GM12801 (cell line): ENCODE data around the gene INTS2.

Experiments
- TF ChIP-seq, protein P1 (sequence below): IDR thresholded peaks from one replicate; pipeline ENCODE4 v1.5.1; 2011; ENCODE audit warnings: control low read depth; ENCODE audit not compliant: insufficient read length; ENCODE audit errors: extremely low read depth

The INTS2 gene

DNA sequence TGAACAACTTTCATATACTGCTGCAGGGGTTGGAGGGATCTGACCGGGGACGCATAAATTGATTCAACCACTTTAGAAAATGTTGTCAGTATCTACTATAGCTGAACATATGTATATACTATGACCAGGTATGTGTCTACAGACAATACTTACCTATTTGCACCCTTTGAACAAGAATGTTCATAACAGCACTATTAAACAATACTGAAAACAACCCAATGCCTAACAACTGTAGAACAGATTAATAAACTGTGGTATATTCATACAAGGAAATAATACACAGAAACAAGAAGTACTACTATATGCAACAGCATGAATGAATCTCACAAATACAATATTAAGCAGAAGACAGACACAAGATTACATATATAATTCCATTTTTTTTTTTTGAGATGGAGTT is 74.9 kb downstream of the INTS2 start:
- TF ChIP-seq, protein P1, sequence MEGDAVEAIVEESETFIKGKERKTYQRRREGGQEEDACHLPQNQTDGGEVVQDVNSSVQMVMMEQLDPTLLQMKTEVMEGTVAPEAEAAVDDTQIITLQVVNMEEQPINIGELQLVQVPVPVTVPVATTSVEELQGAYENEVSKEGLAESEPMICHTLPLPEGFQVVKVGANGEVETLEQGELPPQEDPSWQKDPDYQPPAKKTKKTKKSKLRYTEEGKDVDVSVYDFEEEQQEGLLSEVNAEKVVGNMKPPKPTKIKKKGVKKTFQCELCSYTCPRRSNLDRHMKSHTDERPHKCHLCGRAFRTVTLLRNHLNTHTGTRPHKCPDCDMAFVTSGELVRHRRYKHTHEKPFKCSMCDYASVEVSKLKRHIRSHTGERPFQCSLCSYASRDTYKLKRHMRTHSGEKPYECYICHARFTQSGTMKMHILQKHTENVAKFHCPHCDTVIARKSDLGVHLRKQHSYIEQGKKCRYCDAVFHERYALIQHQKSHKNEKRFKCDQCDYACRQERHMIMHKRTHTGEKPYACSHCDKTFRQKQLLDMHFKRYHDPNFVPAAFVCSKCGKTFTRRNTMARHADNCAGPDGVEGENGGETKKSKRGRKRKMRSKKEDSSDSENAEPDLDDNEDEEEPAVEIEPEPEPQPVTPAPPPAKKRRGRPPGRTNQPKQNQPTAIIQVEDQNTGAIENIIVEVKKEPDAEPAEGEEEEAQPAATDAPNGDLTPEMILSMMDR: no peak

DNA sequence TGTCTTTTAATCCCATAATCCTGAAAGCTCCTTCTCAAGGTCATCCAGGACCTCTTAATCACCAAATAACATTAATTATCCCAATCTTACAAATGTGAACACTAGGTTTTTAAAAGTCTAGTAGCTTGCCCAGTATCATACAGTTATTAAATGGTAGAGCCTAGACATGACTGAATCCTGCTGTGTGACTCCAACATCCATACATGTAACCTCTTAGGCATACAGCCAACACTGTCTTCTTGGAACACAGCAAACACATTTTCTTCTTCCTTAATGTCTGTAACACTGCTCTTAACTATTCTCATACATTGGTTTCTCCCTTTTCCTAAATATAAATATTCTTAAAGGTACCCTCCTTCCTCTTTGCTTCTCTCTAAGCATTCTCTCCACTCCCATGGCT is 78.1 kb downstream of the INTS2 start:
- TF ChIP-seq, protein P1: no peak

DNA sequence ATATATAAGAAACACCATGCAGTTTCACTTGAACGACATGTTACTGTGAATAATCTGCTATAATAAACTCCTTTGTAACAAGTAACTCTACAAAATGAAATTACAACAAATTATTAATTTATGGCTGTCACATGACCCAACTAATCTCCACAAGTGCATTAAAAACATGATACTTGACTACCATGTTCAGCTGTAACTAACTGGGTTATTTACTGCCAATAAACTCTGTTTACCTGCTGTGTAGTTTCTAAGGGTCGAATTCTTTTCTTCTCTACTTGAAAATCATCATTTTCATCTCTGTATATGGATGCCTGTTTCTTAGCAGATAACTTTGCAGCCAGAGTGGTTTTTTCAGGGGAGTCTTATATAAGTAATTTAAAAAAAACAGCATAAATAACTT is 78.9 kb downstream of the INTS2 start:
- TF ChIP-seq, protein P1: no peak

DNA sequence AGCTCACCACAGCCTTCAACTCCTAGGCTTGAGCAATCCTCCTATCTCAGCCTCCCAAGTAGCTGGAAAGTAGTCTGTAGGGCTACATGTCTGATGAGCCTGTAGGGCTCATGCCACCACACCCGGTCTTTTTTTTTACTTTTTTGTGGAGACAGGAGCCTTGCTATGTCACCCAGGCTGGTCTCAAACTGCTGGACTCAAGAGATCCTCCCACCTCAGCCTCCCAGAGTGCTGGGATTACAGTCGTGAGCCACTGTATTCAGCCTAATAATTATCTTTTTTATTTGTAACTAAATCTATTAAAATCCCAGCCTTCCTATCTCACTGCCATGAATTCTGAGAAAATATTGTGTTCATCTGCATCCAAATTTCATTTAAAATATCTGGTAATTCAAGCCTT is 79.5 kb downstream of the INTS2 start:
- TF ChIP-seq, protein P1: no peak

DNA sequence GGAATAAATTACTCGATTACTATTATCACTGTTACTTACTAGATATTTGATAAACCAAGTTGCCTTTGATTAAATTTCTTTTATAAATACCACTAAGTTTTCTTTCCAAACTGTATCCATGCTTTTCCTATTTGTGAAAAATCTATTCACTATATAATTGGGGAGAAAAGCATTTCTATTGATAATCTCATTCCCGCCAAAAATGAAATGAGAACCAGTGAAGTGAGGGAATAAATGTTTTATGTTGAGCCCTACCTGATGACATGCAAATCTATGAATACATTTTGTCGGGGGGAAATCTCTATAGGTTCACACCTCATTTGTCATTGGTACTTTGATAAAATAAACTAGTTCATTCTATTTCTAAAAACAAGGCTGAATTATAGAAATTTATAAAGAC is 80.1 kb downstream of the INTS2 start:
- TF ChIP-seq, protein P1: no peak

DNA sequence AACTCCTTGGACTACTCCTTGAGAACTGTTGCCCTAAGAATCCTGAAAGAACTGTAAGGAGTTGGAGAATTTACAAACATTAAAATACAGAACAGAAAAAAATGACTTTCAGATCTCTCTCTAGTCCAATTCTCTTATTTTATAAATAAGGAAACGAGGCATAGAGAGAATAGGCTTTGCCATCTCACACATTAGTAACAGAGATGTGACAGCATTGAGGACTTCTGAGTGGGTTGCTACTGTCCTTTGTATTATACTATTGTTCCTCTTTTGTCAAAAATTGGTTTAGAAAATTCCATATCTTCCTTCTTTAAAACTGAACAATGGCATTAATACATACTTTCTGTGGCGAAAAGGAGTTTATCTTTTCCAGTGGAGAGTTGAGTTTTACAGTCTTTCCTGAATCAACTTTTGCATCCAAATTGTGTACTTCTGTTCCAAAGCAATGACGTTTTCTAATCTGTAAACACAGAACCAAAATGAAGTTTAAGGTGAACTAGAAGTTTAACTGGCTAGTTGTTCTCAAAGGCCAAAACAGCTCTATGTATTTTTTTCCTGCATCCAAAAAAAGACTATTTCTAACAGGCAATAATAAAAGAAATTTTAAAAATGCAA is 80.9 kb downstream of the INTS2 start:
- TF ChIP-seq, protein P1: no peak

DNA sequence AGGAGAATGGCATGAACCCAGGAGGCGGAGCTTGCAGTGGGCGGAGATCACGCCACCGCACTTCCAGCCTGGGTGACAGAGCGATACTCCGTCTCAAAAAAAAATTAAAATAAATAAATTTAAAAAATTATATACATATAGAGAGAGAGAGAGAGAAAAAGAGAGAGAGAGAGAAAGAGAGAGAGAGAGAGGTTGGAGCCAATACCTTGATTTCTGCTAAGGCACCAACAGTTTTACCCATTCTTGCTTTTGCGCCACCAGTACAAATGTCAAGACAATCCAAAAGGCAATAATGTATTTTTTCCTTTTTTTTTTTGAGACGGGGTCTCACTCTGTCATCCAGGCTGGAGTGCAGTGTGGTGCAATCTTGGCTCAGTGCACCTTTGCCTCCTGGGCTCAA is 81.7 kb downstream of the INTS2 start:
- TF ChIP-seq, protein P1: no peak
